Aorta (tissue), 5 donors: Measurements from ENCODE around the gene DYNLT2B. TPM values are rescaled to one million over a fixed set of nuclear protein-coding genes. Genes with fewer than 3 reads are reported as not detected.

Experiments used
- ATAC-seq: fragments of 200-7000 bp; cut with Tn5 transposase; one replicate; pipeline ENCODE4 v1.9.1; 2022; ENCODE audit warnings: moderate library complexity; ENCODE audit not compliant: low FRiP score
- DNase-seq, 2 donors: peaks; one replicate each; pipeline ENCODE4 v3.0.0-alpha.2; 2020
- H3K27ac ChIP-seq, 2 donors: one replicate each; pipeline ENCODE4 v1.5.1; 2013; ENCODE audit warnings: low read length in 2 of 2, mild to moderate bottlenecking in 2 of 2, moderate library complexity in 2 of 2, control low read depth in 1 of 2, inconsistent platforms in 1 of 2, low read depth in 1 of 2
- H3K27me3 ChIP-seq, 2 donors: one replicate each; pipeline ENCODE4 v1.6.1; 2013; ENCODE audit warnings: control low read depth in 1 of 2, low read length in 1 of 2, mild to moderate bottlenecking in 1 of 2, moderate library complexity in 1 of 2; ENCODE audit not compliant: insufficient read depth in 2 of 2, control insufficient read depth in 1 of 2
- H3K36me3 ChIP-seq, 2 donors: one replicate each; pipeline ENCODE4 v1.6.1; 2013; ENCODE audit warnings: control low read depth in 1 of 2, low read length in 1 of 2, mild to moderate bottlenecking in 1 of 2; ENCODE audit not compliant: insufficient read depth in 2 of 2, control insufficient read depth in 1 of 2
- H3K4me1 ChIP-seq, 2 donors: one replicate each; pipeline ENCODE4 v1.6.1; 2013; ENCODE audit warnings: low read length in 2 of 2, control low read depth in 1 of 2, mild to moderate bottlenecking in 1 of 2, moderate library complexity in 1 of 2; ENCODE audit not compliant: insufficient read depth in 2 of 2, control insufficient read depth in 1 of 2
- H3K4me3 ChIP-seq, 2 donors: one replicate each; pipeline ENCODE4 v1.5.1; 2013; ENCODE audit warnings: low read length in 2 of 2, control low read depth in 1 of 2, mild to moderate bottlenecking in 1 of 2
- H3K9me3 ChIP-seq: one replicate; pipeline ENCODE4 v1.6.1; 2013; ENCODE audit warnings: mild to moderate bottlenecking, low read length; ENCODE audit not compliant: control insufficient read depth
- WGBS, 2 donors: extraction: QIAGEN DNeasy Blood & Tissue Kit; methylation state at CpG; one replicate each; pipeline ENCODE4 v1.1.7; 2013; 5-methylcytosine and 5-hydroxymethylcytosine counted together
- intact Hi-C, 2 donors: fragments of 100-400 bp; cut with DNase I; formaldehyde crosslinking; loops; one replicate each; pipeline versions ENCODE4 v1.14.2 to v1.15.0; 2022
- polyA plus RNA-seq, 2 donors: library from polyadenylated mRNA; stranded (reverse); fragments of 200-250 nt; gene quantifications; one replicate each; pipeline ENCODE4 v1.2.3, GENCODE V29; 2013
- total RNA-seq, 2 donors: library from RNA; stranded (reverse); fragmentation: NEBNext Ultra II Directional; extraction: Animal tissue kit (Norgen Biotek cat#: 25700); gene quantifications; one replicate each; pipeline ENCODE4 v1.2.1, GENCODE V29; 2021
- donor health status: healthy with polysubstance abuse.
- donor health status: Bipolar disorder and iron deficiency.
- donor health status: DM: no; HTN: no; CAD: no.
- donor health status: DM: no; HTN: no; CAD: no.
- donor health status: DM: yes; HTN: yes; CAD: no.

DYNLT2B gene
- total and polyA plus RNA-seq, 4 donors, result 4.7 to 14.7 (median 7.8) TPM

DNA sequence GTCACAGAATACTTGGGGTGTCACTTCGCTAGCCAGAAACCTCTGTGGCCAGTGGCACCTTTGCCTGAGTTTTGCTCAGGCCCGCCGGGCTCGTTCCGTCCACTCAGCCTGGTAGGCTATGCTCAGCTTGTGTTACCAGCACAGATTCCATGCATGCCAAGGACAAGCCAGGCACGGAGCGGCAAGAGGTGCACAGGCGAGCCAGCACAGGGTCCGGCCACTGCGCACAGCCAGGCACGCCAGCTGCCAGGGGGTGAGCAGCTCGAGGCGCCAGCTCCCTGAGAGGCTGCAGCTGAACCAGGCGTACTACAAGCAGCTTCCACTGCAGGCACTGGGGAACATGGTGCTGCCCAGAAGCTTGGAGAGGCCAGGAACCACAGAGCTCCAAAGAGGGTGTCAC is 45.2 kb downstream of the DYNLT2B start:
- Histone ChIP-seq H3K27me3 (no peaks in the 10 kb centered on the region), H3K4me1 (no peaks in the 10 kb centered on the region), H3K27ac (no peak overlapping the region), H3K4me3 (no peak overlapping the region), H3K9me3 (no peaks in the 10 kb centered on the region), H3K36me3 (peaks cover 0 to 3% of the 10 kb centered on the region in 2 donors)
- peak; percentile 38 for ATAC-seq
- 96 to 97% methylated on average over 14 of the region's 14 CpGs for WGBS, 2 donors
- DNase-seq, result no peak
- intact Hi-C loops, result no loop called here

DNA sequence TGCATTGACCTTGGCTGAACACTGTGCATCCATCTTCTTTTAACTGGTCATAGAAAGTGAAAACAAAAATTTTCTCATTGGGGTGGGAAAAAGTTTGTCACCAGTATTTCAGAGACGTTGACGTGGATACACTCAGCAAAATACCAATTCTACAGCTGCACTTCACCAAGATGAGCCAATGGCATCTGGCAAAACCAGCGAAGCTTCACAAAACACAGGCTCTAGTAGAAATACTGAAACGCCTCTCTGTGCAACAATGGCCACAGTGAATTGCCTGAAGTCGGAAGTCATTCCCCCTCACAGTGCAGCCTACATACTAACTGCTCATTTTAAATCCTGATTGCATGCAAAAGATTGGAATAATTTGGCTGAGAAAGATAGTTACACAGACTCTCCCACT is 47.5 kb downstream of the DYNLT2B start:
- Histone ChIP-seq H3K4me3 (no peak overlapping the region), H3K27ac (no peak overlapping the region), H3K36me3 (peaks cover 0 to 7% of the 10 kb centered on the region in 2 donors), H3K9me3 (no peaks in the 10 kb centered on the region), H3K4me1 (no peaks in the 10 kb centered on the region), H3K27me3 (no peaks in the 10 kb centered on the region)
- intact Hi-C loops, result no loop called here
- no peak for ATAC-seq
- DNase-seq, result no peak
- WGBS, 2 donors, result 92 to 94% methylated on average over 5 of the region's 5 CpGs

DNA sequence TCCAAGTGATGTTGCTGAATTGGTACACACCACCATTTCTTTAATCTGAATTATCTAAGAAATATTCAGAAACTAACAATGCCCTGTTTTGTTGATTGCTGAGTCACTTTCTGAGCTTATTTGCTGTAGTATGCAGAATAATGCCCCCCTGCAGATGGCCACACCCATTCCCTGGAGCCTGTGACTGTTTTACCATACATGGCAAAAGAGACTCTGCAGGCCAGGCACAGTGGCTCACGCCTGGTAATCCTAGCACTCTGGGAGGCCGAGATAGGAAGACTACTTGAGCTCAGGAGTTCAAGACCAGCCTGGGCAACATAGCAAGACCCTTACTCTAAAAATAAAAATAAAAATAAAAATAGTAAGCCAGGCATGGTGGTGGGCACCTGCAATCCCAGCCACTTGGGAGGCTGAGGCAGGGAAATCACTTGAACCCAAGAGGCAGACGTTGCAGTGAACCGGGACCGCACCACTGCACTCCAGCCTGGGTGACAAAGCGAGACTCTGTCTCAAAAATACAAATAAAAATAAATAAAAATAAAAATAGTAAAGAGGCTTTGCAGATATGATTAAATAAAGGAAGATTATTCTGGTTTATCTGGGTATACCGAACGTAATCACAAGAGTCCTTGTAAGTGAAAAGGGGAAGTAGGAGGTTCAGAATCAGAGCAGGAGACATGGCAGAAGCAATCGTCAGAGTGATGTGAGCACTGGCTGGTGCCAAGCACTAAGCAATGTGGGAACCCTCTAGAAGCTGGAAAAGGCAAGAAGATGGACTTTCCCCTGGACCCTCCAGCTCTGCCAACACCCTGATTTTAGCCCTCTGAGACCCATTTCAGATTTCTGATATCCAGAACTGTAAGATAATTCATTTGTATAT is 49.5 kb downstream of the DYNLT2B start:
- no peak for DNase-seq
- H3K27ac ChIP-seq, result no peak overlapping the region
- 74 to 83% methylated on average over 9 of the region's 9 CpGs for WGBS, 2 donors
- intact Hi-C loops, result no loop called here
- no peaks in the 10 kb centered on the region for H3K4me1 ChIP-seq
- no peaks in the 10 kb centered on the region for H3K9me3 ChIP-seq
- no peaks in the 10 kb centered on the region for H3K27me3 ChIP-seq
- no peak for ATAC-seq
- H3K4me3 ChIP-seq, result no peak overlapping the region
- peaks cover 0 to 9% of the 10 kb centered on the region in 2 donors for H3K36me3 ChIP-seq

DNA sequence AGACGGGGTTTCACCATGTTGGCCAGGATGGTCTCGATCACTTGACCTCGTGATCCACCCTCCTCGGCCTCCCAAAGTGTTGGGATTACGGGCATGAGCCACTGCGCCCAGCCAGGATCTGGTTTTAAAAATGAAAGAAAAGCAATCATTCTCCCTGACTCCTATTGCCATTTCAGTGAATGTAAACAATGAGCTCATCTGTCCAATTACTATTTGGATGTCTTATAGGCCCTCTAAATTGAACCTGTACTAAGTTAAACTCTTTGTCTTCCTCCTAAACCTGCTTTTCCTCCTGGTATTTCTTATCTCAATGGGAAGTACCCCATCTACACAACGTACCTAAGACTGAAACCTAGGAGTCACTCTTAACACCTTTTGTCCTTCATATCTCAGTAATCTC is 54.2 kb downstream of the DYNLT2B start:
- no peak for DNase-seq
- 93% methylated on average over 7 of the region's 7 CpGs for WGBS, 2 donors
- intact Hi-C loops, result no loop called here
- Histone ChIP-seq H3K9me3 (no peaks in the 10 kb centered on the region), H3K27ac (no peak overlapping the region), H3K36me3 (peaks cover 0 to 7% of the 10 kb centered on the region in 2 donors), H3K27me3 (no peaks in the 10 kb centered on the region), H3K4me3 (no peak overlapping the region), H3K4me1 (no peaks in the 10 kb centered on the region)
- ATAC-seq, result no peak

DNA sequence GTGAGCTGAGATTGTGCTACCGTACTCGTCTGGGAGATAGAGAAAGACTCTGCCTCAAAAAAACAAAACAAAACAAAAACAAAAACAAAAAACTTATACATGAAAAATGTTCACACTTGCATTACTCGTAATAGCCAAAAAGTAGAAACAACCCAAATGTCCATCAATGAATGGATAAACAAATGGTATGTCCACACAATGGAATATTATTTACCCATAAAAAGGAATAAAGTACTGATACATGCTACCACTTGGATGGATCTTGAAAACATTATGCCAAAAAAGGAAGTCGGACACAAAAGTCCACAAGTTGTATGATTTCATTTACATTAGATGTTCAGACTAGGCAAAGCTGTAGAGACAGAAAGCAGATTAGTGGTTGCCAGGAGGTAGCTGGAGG is 57.3 kb downstream of the DYNLT2B start:
- intact Hi-C loops, result no loop called here
- DNase-seq (no peak), ATAC-seq (no peak)
- H3K4me3 ChIP-seq, result no peak overlapping the region
- H3K9me3 ChIP-seq, result no peaks in the 10 kb centered on the region
- no peaks in the 10 kb centered on the region for H3K27me3 ChIP-seq
- 96 to 98% methylated on average over 4 of the region's 4 CpGs for WGBS, 2 donors
- H3K36me3 ChIP-seq, result peaks cover 2 to 5% of the 10 kb centered on the region in 2 donors
- H3K4me1 ChIP-seq, result no peaks in the 10 kb centered on the region
- no peak overlapping the region for H3K27ac ChIP-seq

DNA sequence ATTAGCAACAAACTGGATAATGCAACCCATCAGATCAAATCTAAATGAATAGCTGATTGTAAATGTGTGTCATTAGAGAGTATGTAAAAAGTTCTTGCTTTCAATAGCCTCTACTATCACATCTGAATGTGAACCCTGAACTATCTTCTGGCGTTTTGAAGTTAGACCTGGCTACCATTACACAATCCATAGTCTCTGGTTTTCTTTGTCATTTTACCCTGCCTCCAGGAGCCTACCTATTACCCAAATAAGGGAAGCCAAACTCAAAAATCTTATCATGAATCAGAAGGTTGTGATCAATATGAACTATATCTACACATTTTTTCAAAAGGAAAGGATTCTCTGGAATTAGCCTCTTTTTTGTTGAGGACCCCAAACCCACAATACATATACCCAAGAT is 62.3 kb downstream of the DYNLT2B start:
- no peaks in the 10 kb centered on the region for H3K9me3 ChIP-seq
- intact Hi-C loops, result loop anchor here (10.0 kb wide), 2 partner anchors 269 to 429 kb away; no protein-coding TSS in a partner anchor
- peaks cover 0 to 5% of the 10 kb centered on the region in 2 donors for H3K36me3 ChIP-seq
- H3K4me1 ChIP-seq, result no peaks in the 10 kb centered on the region
- DNase-seq, result no peak
- no peak overlapping the region for H3K4me3 ChIP-seq
- no peaks in the 10 kb centered on the region for H3K27me3 ChIP-seq
- WGBS, 2 donors, result 76 to 81% methylated on average over 1 of the region's 1 CpG
- no peak for ATAC-seq
- no peak overlapping the region for H3K27ac ChIP-seq

DNA sequence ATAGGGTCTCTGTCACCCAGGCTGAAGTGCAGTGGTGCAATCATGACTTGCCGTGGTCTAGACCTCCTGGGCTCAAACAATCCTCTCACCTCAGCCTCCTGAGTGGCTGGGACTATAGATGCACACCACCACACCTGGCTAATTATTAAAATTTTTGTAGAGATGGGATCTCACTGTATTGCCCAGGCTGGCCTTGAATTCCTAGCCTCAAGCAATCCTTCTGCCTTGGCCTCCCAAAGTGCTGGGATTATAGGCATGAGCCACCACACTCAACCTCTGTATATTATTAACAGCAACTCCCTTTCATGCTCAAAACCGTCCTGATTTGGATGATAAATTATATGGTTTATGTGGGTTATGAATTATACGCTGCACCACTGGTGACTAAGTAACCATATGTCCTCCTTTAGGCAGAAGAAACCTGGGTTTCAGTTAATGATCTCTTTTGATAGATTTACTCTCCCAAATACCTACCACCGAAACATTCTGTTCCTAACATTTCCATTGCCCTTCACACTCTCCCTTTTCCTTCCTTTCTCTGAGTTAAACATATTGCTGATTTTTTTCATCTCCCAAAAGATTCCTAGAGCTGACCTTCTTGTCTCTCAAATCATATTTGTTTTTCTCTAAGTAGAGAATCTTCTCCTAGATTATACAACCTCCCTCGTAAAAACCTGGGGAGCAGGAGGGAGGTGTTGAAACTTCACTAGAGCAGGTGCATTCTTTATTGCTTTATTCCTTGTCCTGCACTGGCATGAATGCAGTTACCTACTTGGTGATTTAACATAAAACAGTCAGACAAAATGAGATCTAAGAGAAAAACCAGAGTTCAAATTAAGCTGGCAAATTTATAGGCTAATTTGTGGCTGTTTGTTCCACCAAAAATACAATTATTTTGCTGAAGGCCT is 63.4 kb downstream of the DYNLT2B start:
- no peak overlapping the region for H3K27ac ChIP-seq
- ATAC-seq (no peak), DNase-seq (no peak)
- peaks cover 0 to 5% of the 10 kb centered on the region in 2 donors for H3K36me3 ChIP-seq
- no peaks in the 10 kb centered on the region for H3K27me3 ChIP-seq
- intact Hi-C loops, result loop anchor here (10.0 kb wide), 2 partner anchors 270 to 430 kb away; no protein-coding TSS in a partner anchor
- 68 to 80% methylated on average over 5 of the region's 5 CpGs for WGBS, 2 donors
- no peaks in the 10 kb centered on the region for H3K9me3 ChIP-seq
- H3K4me3 ChIP-seq, result no peak overlapping the region
- no peaks in the 10 kb centered on the region for H3K4me1 ChIP-seq

DNA sequence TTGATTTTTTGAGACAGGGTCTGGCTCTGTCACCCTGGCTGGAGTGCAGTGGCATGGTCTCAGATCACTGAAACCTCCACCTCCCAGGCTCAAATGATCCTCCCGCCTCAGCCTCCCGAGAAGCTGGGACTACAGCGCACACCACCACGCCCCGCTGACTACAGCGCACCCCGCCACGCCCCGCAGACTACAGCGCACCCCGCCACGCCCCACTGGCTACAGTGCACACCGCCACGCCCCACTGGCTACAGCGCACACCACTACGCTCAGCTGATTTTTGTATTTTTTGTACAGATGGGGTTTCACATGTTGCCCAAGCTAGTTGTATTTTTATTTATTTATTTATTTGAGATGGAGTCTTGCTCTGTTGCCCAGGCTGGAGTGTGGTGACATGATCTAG is 66.1 kb downstream of the DYNLT2B start:
- 97% methylated on average over 16 of the region's 16 CpGs for WGBS, 2 donors
- DNase-seq, result no peak
- H3K4me3 ChIP-seq, result no peak overlapping the region
- no peak overlapping the region for H3K27ac ChIP-seq
- no peaks in the 10 kb centered on the region for H3K4me1 ChIP-seq
- H3K9me3 ChIP-seq, result no peaks in the 10 kb centered on the region
- H3K36me3 ChIP-seq, result peaks cover 0 to 8% of the 10 kb centered on the region in 2 donors
- no peak for ATAC-seq
- intact Hi-C loops, result loop anchor here (10.0 kb wide), 2 partner anchors 273 to 433 kb away; no protein-coding TSS in a partner anchor
- no peaks in the 10 kb centered on the region for H3K27me3 ChIP-seq
